Glutamatergic neuron (in vitro differentiated cells): ENCODE measurements around the gene SYNE2. TPM values are rescaled to one million over a fixed set of nuclear protein-coding genes. Genes with fewer than 3 reads are reported as not detected.

Experiments
- DNase-seq: peaks from one replicate; pipeline ENCODE4 v3.0.0; 2022
- H3K27ac Mint-ChIP-seq: one replicate; pipeline ENCODE4 v1.8.0; 2020; ENCODE audit warnings: mild to moderate bottlenecking, mixed read lengths, inconsistent platforms; ENCODE audit not compliant: unreplicated experiment
- H3K27me3 Mint-ChIP-seq: one replicate; pipeline ENCODE4 v1.8.0; 2020; ENCODE audit warnings: mild to moderate bottlenecking, moderate library complexity, mixed read lengths, inconsistent platforms; ENCODE audit not compliant: unreplicated experiment
- H3K36me3 Mint-ChIP-seq: one replicate; pipeline ENCODE4 v1.8.0; 2020; ENCODE audit warnings: mild to moderate bottlenecking, mixed read lengths, inconsistent platforms; ENCODE audit not compliant: unreplicated experiment
- H3K4me1 Mint-ChIP-seq: one replicate; pipeline ENCODE4 v1.8.0; 2020; ENCODE audit warnings: mild to moderate bottlenecking, low read depth, mixed read lengths, inconsistent platforms; ENCODE audit not compliant: unreplicated experiment
- H3K4me3 Mint-ChIP-seq: one replicate; pipeline ENCODE4 v1.8.0; 2020; ENCODE audit warnings: mild to moderate bottlenecking, mixed read lengths, inconsistent platforms; ENCODE audit not compliant: unreplicated experiment
- H3K9me3 Mint-ChIP-seq: one replicate; pipeline ENCODE4 v1.8.0; 2020; ENCODE audit warnings: mild to moderate bottlenecking, moderate library complexity, mixed read lengths, inconsistent platforms; ENCODE audit not compliant: unreplicated experiment
- CTCF ChIP-seq: fragments of 200-600 bp; sonication (generic); IDR thresholded peaks from one replicate; pipeline ENCODE4 v1.5.0; 2021; ENCODE audit not compliant: partially characterized antibody, unreplicated experiment
- total RNA-seq: library from RNA; stranded (reverse); fragmentation: NEBNext Ultra II Directional; extraction: Animal tissue kit (Norgen Biotek cat#: 25700); gene quantifications from one replicate; pipeline ENCODE4 v1.2.1, GENCODE V29; 2021; ENCODE audit not compliant: unreplicated experiment

SYNE2 gene
- total RNA-seq, 1 donor from 2014 or later, result 81.7 TPM

DNA sequence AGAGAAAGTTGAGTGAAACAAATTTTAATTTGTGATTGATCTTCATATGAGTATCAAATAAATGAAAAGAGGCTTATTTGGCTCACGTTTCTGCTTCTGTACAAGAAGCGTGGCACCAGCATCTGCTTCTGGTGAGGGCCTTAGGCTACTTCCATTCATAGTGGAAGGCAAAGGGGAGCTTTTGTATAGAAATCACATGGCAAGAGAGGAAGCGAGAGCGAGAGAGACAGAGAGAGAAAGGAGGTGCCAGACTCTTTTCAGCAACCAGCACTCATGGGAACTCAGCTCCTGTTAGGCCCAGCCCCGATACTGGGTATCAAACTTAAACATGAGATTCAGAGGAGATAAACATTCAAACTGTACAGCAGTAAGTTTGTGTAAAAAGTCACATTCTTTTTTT lies 121.4 kb downstream of the SYNE2 start:
- H3K27me3 Mint-ChIP-seq, result no peaks in the 10 kb centered on the region
- no peaks in the 10 kb centered on the region for H3K36me3 Mint-ChIP-seq
- H3K27ac Mint-ChIP-seq, result no peak overlapping the region
- DNase-seq, result no peak
- no peaks in the 10 kb centered on the region for H3K4me1 Mint-ChIP-seq
- no peak overlapping the region for H3K4me3 Mint-ChIP-seq
- H3K9me3 Mint-ChIP-seq, result no peaks in the 10 kb centered on the region
- no peak for TF ChIP-seq CTCF

- Mint-ChIP-seq H3K36me3 (no peaks in the 10 kb centered on the region), H3K27me3 (no peaks in the 10 kb centered on the region), H3K9me3 (no peaks in the 10 kb centered on the region), H3K4me1 (no peaks in the 10 kb centered on the region), H3K27ac (no peak overlapping the region), H3K4me3 (no peak overlapping the region)
- TF ChIP-seq CTCF, result no peak
- no peak for DNase-seq
These were observed 128.8 kb downstream of the SYNE2 start for GRCh38 chr14:63981569-63981968.

DNA sequence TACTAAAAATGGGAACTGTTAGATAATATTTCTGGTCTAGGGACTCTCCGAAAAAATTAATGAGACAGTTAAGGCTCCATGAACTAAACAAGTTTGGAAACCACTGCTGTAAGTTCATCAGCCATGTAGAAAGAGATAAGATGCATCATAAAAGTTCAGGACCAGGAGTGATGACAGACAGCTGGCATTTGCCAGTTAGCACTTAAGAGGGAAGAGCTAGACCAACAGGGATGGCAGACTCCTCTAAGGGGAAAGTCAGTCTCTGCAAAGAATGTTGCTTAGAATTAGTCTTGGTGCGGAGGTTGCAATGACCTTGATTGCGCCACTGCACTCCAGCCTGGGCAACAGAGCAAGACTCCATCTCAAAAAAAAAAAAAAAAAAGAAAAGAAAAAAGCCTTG lies 129.4 kb downstream of the SYNE2 start:
- Mint-ChIP-seq H3K27me3 (no peaks in the 10 kb centered on the region), H3K4me1 (no peaks in the 10 kb centered on the region), H3K9me3 (no peaks in the 10 kb centered on the region), H3K27ac (no peak overlapping the region), H3K36me3 (no peaks in the 10 kb centered on the region), H3K4me3 (no peak overlapping the region)
- no peak for TF ChIP-seq CTCF
- DNase-seq, result no peak

DNA sequence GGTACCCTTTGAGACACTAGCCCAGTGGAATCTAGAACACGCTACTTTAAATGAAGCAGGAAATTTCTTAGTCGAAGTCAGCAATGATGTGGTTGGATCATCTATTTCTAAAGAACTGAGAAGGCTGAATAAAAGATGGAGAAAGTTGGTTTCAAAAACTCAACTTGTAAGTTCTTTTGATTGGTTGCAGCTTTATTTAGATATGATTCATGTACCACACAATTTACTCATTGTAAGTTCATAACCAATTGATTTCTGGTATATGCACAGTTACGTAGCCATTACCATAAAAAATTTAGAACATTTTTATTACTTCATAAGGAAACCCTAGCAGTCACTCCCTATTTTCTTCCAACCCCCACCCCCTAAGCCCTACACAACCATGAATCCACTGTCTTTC lies 129.8 kb downstream of the SYNE2 start:
- H3K36me3 Mint-ChIP-seq, result no peaks in the 10 kb centered on the region
- no peak for TF ChIP-seq CTCF
- H3K9me3 Mint-ChIP-seq, result no peaks in the 10 kb centered on the region
- no peaks in the 10 kb centered on the region for H3K4me1 Mint-ChIP-seq
- H3K27ac Mint-ChIP-seq, result no peak overlapping the region
- DNase-seq, result no peak
- no peak overlapping the region for H3K4me3 Mint-ChIP-seq
- H3K27me3 Mint-ChIP-seq, result no peaks in the 10 kb centered on the region

- Mint-ChIP-seq H3K4me1 (no peaks in the 10 kb centered on the region), H3K27ac (no peak overlapping the region), H3K9me3 (no peaks in the 10 kb centered on the region)
These were observed 134.2 kb downstream of the SYNE2 start for GRCh38 chr14:63986789-63987533.

More at GRCh38 chr14:63986789-63987533, 134.2 kb downstream of the SYNE2 start:
- Mint-ChIP-seq H3K36me3 (no peaks in the 10 kb centered on the region), H3K4me3 (no peak overlapping the region), H3K27me3 (no peaks in the 10 kb centered on the region)
- DNase-seq, result no peak
- no peak for TF ChIP-seq CTCF
